ENCODE results near the gene BMP8A.
"Not testable (repeated sequence)": the region's sequence is repeated elsewhere in the genome, so short reads cannot be mapped to it uniquely, and the experiment has no call there.

BMP8A gene

DNA sequence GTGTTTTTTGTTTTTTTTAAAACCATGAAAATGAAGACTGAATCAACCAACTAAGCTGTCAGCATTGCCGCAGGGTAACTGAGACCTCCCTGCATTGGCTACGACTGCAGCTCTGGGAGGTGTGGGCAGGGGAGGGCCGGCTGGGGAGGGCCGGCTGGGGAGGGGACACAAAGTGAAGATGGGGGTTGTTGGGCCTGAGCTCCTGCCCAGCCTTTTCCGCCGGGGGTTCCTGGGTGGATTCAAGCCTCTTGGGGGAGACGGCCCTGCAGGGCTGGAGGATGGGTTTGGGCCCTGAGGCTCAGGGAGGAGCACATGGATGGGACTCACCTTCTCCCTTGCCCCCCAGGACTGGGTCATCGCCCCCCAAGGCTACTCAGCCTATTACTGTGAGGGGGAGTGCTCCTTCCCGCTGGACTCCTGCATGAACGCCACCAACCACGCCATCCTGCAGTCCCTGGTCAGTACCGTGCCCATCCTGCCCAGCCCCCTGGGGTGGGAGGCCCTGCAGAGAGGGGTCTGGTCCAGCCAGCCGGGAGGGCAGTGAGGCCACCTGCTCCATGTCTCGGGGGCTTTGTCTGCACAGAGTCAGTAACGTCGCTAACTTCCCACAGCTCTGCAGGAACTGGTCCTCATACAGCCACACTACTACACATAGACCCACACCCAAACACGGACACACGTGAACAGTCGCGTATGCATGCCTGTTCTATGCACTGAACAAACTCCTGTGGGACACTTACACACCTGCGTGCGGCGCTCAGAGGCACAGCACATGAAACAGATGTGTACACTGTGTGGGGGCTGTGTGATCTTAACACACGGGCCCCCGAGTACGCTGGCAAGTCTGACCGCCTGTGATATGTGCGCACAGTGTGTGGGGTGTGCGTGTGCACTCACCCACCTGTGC lies 31.5 kb downstream of the BMP8A start:
- TF ChIP-seq, protein P1, sequence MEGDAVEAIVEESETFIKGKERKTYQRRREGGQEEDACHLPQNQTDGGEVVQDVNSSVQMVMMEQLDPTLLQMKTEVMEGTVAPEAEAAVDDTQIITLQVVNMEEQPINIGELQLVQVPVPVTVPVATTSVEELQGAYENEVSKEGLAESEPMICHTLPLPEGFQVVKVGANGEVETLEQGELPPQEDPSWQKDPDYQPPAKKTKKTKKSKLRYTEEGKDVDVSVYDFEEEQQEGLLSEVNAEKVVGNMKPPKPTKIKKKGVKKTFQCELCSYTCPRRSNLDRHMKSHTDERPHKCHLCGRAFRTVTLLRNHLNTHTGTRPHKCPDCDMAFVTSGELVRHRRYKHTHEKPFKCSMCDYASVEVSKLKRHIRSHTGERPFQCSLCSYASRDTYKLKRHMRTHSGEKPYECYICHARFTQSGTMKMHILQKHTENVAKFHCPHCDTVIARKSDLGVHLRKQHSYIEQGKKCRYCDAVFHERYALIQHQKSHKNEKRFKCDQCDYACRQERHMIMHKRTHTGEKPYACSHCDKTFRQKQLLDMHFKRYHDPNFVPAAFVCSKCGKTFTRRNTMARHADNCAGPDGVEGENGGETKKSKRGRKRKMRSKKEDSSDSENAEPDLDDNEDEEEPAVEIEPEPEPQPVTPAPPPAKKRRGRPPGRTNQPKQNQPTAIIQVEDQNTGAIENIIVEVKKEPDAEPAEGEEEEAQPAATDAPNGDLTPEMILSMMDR (IDR thresholded peaks at IDR 0.05; ENCODE audit: low read depth, low read length) = no peak
- H3K4me3 ChIP-seq (replicated peaks in 1 of 2; ENCODE audit: low read depth in 2 of 2, low read length in 2 of 2) = no peak overlapping the region
- no peak for DNase-seq (ENCODE audit: low read depth in 2 of 2)

DNA sequence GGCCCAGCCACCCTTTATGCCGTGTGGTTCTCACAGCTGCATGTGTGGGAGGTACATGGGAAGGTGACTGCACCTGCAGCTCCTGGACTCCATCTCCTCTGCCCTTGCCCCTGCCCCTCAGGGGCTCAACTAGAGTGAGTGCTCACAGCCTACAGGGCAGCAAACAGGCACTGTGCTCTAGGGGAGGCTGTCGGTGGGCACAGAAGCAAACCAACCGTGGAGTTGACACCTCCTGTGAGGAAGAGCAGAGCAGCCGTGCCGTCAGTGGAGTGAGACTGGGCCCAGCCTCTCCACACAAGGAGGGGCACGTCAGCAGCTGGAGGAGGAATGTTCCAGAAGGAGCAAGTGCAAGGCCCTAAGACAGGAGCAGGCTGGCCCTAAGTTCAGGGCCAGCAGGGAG lies 32.7 kb downstream of the BMP8A start:
- H3K4me3 ChIP-seq (replicated peaks in 1 of 2; ENCODE audit: low read depth in 2 of 2, low read length in 2 of 2) = no peak overlapping the region
- no peak for DNase-seq (ENCODE audit: low read depth in 2 of 2)
- TF ChIP-seq, protein P1 (IDR thresholded peaks at IDR 0.05; ENCODE audit: low read depth, low read length) = no peak

DNA sequence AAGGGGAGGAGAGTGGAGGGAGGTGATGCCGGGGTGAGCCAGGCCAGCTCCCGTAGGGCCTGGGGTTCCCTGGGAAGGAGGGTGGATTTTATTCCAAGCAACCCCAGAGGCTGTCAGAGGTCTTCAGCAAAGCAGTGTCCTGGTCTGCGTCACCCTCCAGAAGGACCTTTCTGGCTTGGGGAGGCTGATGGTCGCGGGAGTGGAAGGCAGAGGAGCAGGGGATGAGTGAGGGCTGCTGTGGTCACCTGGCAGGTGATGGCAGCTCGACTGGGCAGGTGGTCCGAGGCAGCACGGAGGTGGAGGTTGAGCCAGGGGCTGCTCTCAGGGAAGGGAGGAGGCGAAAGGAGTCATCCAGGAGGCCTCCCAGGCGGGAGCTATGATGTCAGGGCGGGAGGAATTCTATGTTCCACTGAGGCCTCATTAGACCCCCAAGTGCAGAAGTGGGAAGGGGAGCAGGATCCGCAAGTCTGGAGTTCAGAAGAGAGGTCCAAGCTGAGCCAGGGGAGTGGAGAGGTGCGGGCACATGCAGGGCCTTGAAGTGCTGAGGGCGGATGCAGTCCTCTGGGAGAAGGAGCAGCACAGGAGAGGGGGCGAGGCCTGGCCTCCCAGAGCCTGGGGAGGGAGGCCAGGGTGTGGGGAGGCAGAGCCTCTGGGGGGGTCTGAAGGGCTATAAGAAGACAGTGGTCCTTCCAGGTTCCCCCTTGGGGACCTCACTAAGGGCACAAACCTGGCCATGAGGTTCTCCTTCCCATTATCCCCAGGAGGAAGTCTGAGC lies 33.3 kb downstream of the BMP8A start:
- no peak overlapping the region for H3K4me3 ChIP-seq (replicated peaks in 1 of 2; ENCODE audit: low read depth in 2 of 2, low read length in 2 of 2)
- TF ChIP-seq, protein P1 (IDR thresholded peaks at IDR 0.05; ENCODE audit: low read depth, low read length) = no peak
- DNase-seq (ENCODE audit: low read depth in 2 of 2) = no peak

DNA sequence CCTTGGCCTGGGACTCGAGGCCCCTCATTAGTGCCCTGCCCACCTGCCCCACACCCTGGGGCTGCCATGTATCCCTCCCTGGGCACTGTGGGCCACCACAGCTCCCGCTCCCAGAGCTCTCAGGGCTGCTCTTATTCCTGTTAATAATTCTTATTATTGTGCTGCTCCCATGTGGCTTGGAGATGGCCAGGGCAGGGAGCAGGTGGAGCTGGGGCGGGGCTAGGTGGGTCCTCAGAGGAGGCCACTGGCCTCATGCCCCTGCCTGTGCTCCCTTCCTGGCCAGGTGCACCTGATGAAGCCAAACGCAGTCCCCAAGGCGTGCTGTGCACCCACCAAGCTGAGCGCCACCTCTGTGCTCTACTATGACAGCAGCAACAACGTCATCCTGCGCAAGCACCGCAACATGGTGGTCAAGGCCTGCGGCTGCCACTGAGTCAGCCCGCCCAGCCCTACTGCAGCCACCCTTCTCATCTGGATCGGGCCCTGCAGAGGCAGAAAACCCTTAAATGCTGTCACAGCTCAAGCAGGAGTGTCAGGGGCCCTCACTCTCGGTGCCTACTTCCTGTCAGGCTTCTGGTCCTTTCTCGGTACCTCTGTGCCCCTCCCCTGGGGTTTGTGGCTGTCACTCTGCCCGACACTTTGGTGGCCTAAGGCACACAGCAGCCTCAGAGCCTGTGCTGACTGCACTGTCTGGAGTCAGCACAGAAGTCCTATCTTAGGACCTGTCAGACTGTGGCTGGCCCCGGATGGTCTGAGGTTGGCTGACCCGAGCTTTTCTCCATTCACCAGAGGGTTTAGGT lies 34.1 kb downstream of the BMP8A start:
- DNase-seq (ENCODE audit: low read depth in 2 of 2) = no peak
- TF ChIP-seq, protein P1 (IDR thresholded peaks at IDR 0.05; ENCODE audit: low read depth, low read length) = no peak
- H3K4me3 ChIP-seq (replicated peaks in 1 of 2; ENCODE audit: low read depth in 2 of 2, low read length in 2 of 2) = no peak overlapping the region

DNA sequence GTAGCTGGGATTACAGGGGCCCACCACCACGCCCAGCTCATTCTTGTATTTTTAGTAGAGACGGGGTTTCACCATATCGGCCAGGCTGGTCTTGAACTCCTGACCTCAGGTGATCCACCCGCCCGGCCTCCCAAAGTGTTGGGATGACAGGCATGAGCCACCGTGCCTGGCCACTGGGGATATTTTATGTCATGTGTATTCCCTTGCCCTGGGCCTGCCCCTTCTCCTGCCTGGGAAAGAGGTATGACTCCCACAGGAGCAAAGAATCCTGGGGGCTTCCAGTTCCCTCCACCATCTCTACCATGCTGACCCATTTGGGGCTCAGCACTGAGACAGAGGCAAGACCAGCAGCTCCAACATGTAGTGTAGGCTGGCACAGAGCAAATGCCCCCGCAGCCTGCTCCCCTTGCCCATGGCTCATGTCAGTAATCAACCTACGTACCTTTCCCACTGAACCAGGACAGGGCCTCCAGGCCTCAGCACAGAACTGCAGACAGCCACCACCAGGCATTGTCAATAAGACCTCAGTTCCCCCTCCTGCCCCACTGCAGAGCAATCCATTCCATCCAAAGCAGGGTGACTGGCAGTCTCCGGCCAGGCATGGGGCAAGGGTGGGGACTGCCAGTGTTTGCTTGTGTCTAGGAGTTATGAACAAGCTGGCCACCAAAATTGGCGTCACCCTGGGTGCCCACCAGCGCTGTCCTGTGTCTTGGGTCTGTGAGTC lies 35.2 kb downstream of the BMP8A start:
- TF ChIP-seq, protein P1 (IDR thresholded peaks at IDR 0.05; ENCODE audit: low read depth, low read length) = no peak
- H3K4me3 ChIP-seq (replicated peaks in 1 of 2; ENCODE audit: low read depth in 2 of 2, low read length in 2 of 2) = no peak overlapping the region
- DNase-seq (ENCODE audit: low read depth in 2 of 2) = no peak

DNA sequence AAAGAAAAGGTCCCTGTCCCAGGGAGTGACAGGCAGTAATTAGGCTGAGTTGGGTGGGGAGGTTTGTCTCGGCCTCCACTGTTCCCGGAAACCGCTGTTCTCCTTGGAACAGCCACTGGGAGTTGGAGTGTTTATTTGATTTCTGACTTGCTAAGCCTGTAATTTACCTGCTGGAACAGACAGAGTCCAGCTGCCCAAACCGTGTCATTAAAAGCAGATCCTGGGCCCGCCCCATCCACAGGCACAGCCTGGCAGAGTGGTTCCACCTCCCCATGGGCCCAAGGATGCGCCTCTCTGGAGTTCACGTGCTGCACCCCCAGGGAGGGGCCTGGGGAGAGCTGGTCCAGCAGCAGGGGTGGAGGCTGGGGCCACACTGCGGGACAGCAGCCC lies 35.7 kb downstream of the BMP8A start:
- not testable (repeated sequence) for H3K4me3 ChIP-seq (replicated peaks in 1 of 2; ENCODE audit: low read depth in 2 of 2, low read length in 2 of 2); DNase-seq (ENCODE audit: low read depth in 2 of 2)
